ENCODE results near the gene COX17.

DNA sequence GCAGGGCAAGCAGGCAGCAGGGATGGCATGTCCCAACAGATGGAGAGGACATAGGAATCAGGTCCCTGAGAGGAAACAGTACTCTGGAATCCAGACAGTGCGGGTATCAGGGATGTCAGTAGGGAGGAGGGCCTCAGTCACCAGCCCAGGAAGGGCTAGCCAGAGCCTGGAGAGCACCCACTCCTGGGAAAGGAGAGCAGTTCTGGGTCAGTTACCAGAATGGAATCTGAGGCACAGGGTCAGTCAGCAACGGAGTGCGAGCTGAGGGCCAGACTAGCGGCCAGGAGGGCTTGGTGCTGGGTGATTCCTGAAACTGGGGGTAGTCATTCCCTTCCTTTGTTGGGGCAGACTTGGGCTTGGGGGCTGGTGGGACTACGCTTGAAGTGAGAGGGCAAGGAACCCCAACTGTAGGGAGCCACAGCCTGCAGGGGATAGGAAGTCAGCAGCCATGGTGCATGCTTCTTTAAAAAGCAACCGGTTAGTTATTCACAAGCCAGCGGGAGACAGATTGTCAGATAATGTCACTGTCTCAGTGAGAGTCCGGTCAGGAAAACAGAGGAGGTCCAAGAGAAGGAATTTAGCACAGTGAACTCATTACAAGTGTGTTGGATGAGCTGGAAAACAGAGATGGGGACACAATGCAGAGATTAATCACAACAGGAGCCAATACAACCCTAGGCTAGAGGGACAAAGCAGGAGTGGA is 51.6 kb downstream of the COX17 start:
- TF ChIP-seq, protein P1, sequence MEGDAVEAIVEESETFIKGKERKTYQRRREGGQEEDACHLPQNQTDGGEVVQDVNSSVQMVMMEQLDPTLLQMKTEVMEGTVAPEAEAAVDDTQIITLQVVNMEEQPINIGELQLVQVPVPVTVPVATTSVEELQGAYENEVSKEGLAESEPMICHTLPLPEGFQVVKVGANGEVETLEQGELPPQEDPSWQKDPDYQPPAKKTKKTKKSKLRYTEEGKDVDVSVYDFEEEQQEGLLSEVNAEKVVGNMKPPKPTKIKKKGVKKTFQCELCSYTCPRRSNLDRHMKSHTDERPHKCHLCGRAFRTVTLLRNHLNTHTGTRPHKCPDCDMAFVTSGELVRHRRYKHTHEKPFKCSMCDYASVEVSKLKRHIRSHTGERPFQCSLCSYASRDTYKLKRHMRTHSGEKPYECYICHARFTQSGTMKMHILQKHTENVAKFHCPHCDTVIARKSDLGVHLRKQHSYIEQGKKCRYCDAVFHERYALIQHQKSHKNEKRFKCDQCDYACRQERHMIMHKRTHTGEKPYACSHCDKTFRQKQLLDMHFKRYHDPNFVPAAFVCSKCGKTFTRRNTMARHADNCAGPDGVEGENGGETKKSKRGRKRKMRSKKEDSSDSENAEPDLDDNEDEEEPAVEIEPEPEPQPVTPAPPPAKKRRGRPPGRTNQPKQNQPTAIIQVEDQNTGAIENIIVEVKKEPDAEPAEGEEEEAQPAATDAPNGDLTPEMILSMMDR (IDR thresholded peaks at IDR 0.05; ENCODE audit: insufficient read depth, low read length, poor library complexity, severe bottlenecking) = no peak
- no peak for TF ChIP-seq EZH2phosphoT487 (conservative IDR thresholded peaks at IDR 0.05; ENCODE audit: low read length)
